ENCODE results near the gene MACROH2A1.
A peak's percentile ranks its signal among the peaks of the same experiment; 100 is the strongest.

MACROH2A1 gene

DNA sequence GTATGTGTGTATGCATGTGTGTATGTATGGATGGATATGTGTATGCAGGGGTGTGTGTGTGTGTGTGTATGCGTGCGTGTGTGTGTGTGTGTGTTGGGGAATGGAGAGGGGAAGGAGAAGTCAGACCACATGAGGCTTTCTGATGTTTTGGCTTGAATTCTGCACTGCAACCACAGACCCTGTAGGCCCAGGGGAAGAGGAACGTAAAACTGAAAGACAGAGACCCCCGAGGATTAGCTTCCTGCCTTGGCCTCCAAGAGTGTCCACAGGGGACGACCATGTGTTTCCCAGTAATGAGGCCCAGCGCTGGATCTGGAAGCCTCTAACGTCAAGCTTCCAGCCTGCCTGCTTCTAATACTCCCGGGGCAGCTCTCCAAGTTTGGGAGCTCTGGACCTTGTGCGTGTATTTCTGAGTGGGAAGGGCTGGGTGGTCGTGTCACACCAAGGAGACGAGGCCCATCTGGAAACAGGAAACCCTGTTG is 42.4 kb upstream of the MACROH2A1 start:
- in situ Hi-C loops (cut with HindIII; ENCODE audit: low sequenced_read_pairs): no loop called here
- TF ChIP-seq, protein P1, sequence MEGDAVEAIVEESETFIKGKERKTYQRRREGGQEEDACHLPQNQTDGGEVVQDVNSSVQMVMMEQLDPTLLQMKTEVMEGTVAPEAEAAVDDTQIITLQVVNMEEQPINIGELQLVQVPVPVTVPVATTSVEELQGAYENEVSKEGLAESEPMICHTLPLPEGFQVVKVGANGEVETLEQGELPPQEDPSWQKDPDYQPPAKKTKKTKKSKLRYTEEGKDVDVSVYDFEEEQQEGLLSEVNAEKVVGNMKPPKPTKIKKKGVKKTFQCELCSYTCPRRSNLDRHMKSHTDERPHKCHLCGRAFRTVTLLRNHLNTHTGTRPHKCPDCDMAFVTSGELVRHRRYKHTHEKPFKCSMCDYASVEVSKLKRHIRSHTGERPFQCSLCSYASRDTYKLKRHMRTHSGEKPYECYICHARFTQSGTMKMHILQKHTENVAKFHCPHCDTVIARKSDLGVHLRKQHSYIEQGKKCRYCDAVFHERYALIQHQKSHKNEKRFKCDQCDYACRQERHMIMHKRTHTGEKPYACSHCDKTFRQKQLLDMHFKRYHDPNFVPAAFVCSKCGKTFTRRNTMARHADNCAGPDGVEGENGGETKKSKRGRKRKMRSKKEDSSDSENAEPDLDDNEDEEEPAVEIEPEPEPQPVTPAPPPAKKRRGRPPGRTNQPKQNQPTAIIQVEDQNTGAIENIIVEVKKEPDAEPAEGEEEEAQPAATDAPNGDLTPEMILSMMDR (IDR thresholded peaks at IDR 0.05; ENCODE audit: low read depth, low read length, missing control alignments): no peak
- H3K4me3 ChIP-seq (ENCODE audit: low read depth, low read length): no peak overlapping the region
- no peak for DNase-seq (ENCODE audit: low read depth)

- in situ Hi-C loops (cut with HindIII; ENCODE audit: low sequenced_read_pairs): no loop called here
- TF ChIP-seq, protein P1 (IDR thresholded peaks at IDR 0.05; ENCODE audit: low read depth, low read length, missing control alignments): no peak
- H3K4me3 ChIP-seq (ENCODE audit: low read depth, low read length): no peak overlapping the region
- DNase-seq (ENCODE audit: low read depth): no peak
Observed at GRCh38 chr5:135440916-135441315, 41.9 kb upstream of the MACROH2A1 start.

- DNase-seq (ENCODE audit: low read depth): no peak
- TF ChIP-seq, protein P1 (IDR thresholded peaks at IDR 0.05; ENCODE audit: low read depth, low read length, missing control alignments): no peak
- no peak overlapping the region for H3K4me3 ChIP-seq (ENCODE audit: low read depth, low read length)
- in situ Hi-C loops (cut with HindIII; ENCODE audit: low sequenced_read_pairs): no loop called here
Observed at GRCh38 chr5:135439231-135440205, 40.5 kb upstream of the MACROH2A1 start.

GRCh38 chr5:135438636-135439221 is 39.7 kb upstream of the MACROH2A1 start:
- DNase-seq (ENCODE audit: low read depth): no peak
- in situ Hi-C loops (cut with HindIII; ENCODE audit: low sequenced_read_pairs): no loop called here
- TF ChIP-seq, protein P1 (IDR thresholded peaks at IDR 0.05; ENCODE audit: low read depth, low read length, missing control alignments): no peak
- H3K4me3 ChIP-seq (ENCODE audit: low read depth, low read length): no peak overlapping the region

DNA sequence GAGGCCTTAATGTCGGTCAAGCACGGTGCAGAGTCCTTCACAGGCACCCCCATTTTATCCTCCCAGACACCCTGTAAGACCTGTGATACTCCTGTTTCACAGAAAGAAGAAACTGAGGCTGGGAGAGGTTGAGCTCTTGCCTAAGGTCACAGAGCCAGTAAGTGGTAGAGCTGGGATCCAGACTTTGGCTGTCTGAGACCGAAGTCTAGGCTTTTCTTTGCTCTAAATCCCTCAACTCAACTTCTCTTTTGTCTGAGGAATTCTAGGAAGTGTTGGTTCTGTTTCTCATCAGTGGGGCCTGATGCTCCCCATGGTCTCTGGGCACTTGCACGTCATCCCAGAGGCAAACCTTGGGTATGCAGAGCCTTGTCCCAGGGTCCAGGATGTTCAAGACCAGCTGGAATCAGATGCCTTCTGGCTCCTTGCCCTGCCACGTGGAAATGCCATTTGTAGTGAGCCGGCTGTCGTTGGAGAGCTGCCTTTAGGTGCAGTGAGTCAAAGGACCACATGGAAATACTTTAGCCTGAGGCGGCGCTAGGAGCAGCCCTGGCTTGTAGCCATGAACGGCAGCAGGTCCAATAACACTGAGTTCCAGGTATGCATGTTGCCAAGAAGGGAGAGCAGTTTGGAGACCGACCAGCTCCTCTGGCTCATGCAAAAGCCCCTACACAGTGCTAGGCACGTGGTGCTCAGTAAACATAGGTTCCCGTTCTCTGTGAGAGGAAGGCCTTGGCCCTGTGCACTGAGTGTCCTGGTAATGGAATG is 38.9 kb upstream of the MACROH2A1 start:
- peak; percentile 83 for DNase-seq (ENCODE audit: low read depth)
- in situ Hi-C loops (cut with HindIII; ENCODE audit: low sequenced_read_pairs): no loop called here
- H3K4me3 ChIP-seq (ENCODE audit: low read depth, low read length): no peak overlapping the region
- TF ChIP-seq, protein P1 (IDR thresholded peaks at IDR 0.05; ENCODE audit: low read depth, low read length, missing control alignments): peak; percentile 25

- H3K4me3 ChIP-seq (ENCODE audit: low read depth, low read length): no peak overlapping the region
- in situ Hi-C loops (cut with HindIII; ENCODE audit: low sequenced_read_pairs): no loop called here
- DNase-seq (ENCODE audit: low read depth): no peak
- TF ChIP-seq, protein P1 (IDR thresholded peaks at IDR 0.05; ENCODE audit: low read depth, low read length, missing control alignments): no peak
Observed at GRCh38 chr5:135437422-135437795, 38.4 kb upstream of the MACROH2A1 start.
